ENCODE results near the gene WHRN.

The WHRN gene

GRCh38 chr9:114386361-114386885 lies 118.8 kb downstream of the WHRN start:
- H3K4me3 ChIP-seq (ENCODE audit: low read depth, low read length) = peak overlapping the region; percentile 64
- no peak for TF ChIP-seq CTCF (IDR thresholded peaks at IDR 0.05; ENCODE audit: borderline replicate concordance, insufficient read depth, low read depth, low read length)

- H3K4me3 ChIP-seq (ENCODE audit: low read depth, low read length) = peak overlapping the region; percentile 64
- no peak for TF ChIP-seq CTCF (IDR thresholded peaks at IDR 0.05; ENCODE audit: borderline replicate concordance, insufficient read depth, low read depth, low read length)
Observed at GRCh38 chr9:114385397-114386181, 119.7 kb downstream of the WHRN start.

- H3K4me3 ChIP-seq (ENCODE audit: low read depth, low read length) = peak overlapping the region; percentile 46
- no peak for TF ChIP-seq CTCF (IDR thresholded peaks at IDR 0.05; ENCODE audit: borderline replicate concordance, insufficient read depth, low read depth, low read length)
Observed at GRCh38 chr9:114384836-114385396, 120.4 kb downstream of the WHRN start.

GRCh38 chr9:114384341-114384740 lies 120.9 kb downstream of the WHRN start:
- no peak for TF ChIP-seq CTCF (IDR thresholded peaks at IDR 0.05; ENCODE audit: borderline replicate concordance, insufficient read depth, low read depth, low read length)
- H3K4me3 ChIP-seq (ENCODE audit: low read depth, low read length) = peak overlapping the region; percentile 51

- peak overlapping the region; percentile 51 for H3K4me3 ChIP-seq (ENCODE audit: low read depth, low read length)
Observed at GRCh38 chr9:114383521-114384231, 121.6 kb downstream of the WHRN start.

More at GRCh38 chr9:114383521-114384231, 121.6 kb downstream of the WHRN start:
- no peak for TF ChIP-seq CTCF (IDR thresholded peaks at IDR 0.05; ENCODE audit: borderline replicate concordance, insufficient read depth, low read depth, low read length)
